DOHH2 (cell line): ENCODE data around the gene PTPRC.

Experiments
- EZH2phosphoT487 ChIP-seq: fragments of 200-600 bp; sonication (generic); IDR thresholded peaks from 2 replicates; pipeline ENCODE4 v1.6.1; 2017; ENCODE audit warnings: borderline replicate concordance, mild to moderate bottlenecking, antibody characterized with exemption, low read length, moderate library complexity, mixed read lengths
- TF ChIP-seq, protein P1 (sequence below): fragments of 200-600 bp; sonication (generic); IDR thresholded peaks from one replicate; pipeline ENCODE4 v1.5.1; 2014; ENCODE audit warnings: antibody characterized with exemption, mild to moderate bottlenecking, low read depth, low read length; ENCODE audit not compliant: poor library complexity, severe bottlenecking

DNA sequence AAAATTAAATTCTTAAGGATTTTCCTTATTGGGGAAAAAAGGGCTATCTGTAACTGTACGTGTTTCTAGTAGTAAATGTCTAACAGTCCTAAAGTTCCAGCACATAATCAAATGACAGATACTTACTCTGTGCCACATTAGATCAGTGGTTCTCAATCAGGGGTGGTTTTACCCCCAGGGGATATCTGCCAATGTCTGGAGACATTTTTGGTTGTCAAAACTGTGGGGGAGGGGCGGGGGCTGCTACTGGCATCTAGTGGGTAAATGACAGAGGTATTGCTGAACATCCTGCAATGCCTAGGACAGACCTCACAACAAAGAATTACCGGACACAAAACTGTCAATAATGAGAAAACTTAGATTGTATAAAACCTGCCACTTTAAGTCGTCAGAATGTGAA, 33.4 kb upstream of the PTPRC start:
- TF ChIP-seq, protein P1, sequence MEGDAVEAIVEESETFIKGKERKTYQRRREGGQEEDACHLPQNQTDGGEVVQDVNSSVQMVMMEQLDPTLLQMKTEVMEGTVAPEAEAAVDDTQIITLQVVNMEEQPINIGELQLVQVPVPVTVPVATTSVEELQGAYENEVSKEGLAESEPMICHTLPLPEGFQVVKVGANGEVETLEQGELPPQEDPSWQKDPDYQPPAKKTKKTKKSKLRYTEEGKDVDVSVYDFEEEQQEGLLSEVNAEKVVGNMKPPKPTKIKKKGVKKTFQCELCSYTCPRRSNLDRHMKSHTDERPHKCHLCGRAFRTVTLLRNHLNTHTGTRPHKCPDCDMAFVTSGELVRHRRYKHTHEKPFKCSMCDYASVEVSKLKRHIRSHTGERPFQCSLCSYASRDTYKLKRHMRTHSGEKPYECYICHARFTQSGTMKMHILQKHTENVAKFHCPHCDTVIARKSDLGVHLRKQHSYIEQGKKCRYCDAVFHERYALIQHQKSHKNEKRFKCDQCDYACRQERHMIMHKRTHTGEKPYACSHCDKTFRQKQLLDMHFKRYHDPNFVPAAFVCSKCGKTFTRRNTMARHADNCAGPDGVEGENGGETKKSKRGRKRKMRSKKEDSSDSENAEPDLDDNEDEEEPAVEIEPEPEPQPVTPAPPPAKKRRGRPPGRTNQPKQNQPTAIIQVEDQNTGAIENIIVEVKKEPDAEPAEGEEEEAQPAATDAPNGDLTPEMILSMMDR = no peak
- no peak for TF ChIP-seq EZH2phosphoT487
